Measurements from ENCODE around the gene ST3GAL4. TPM values are rescaled to one million over a fixed set of nuclear protein-coding genes. Genes with fewer than 3 reads are reported as not detected.
"Not testable (repeated sequence)": the region's sequence is repeated elsewhere in the genome, so short reads cannot be mapped to it uniquely, and the experiment has no call there.

The ST3GAL4 gene
- total RNA-seq, 1 donor from 2014 or later, result 73.1 TPM

DNA sequence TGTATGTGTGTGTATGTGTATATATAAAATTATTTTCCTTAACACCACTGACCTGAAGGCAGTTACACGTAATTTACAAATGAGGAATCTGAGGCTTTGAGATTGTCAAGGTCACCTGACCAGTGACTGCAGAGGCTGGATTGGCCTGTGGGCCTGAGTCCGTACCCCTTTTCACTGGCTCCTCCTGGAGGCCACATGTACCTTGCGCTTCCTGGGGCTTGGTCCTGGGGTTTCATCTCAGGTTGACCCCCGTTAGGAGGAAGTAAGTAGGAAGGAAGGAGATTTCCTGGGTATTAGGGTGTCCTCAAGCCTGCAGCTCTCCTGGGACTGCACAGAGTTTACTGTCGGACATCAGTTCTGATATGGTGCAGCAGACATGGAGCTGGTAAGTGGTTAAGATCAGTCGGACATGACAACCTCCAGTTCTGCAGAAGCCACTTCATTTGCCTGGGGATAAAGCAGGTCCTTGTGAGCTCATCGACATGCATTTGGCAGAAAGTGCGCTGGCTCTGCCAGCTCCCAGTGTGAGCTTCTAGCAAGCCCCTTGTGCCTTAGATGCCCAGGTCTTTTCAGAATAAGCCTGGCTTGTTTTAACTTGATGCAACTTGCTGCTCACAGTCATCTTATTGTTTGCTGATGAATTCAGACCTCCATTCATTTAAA lies 36.6 kb downstream of the ST3GAL4 start:
- no peak overlapping the region for H3K27ac Mint-ChIP-seq (ENCODE audit: unreplicated experiment)

GRCh38 chr11:126392633-126393013 lies 37.1 kb downstream of the ST3GAL4 start:
- Mint-ChIP-seq H3K27me3 (ENCODE audit: unreplicated experiment) (no peaks in the 10 kb centered on the region), H3K4me1 (ENCODE audit: unreplicated experiment) (peaks cover 63% of the 10 kb centered on the region), H3K4me3 (ENCODE audit: unreplicated experiment) (no peak overlapping the region), H3K9me3 (ENCODE audit: unreplicated experiment) (no peaks in the 10 kb centered on the region), H3K36me3 (ENCODE audit: unreplicated experiment) (peaks cover 8% of the 10 kb centered on the region), H3K27ac (ENCODE audit: unreplicated experiment) (peak overlapping the region; percentile 54)
- DNase-seq (ENCODE audit: extremely low spot score, unreplicated experiment), result no peak
- TF ChIP-seq, protein P1, sequence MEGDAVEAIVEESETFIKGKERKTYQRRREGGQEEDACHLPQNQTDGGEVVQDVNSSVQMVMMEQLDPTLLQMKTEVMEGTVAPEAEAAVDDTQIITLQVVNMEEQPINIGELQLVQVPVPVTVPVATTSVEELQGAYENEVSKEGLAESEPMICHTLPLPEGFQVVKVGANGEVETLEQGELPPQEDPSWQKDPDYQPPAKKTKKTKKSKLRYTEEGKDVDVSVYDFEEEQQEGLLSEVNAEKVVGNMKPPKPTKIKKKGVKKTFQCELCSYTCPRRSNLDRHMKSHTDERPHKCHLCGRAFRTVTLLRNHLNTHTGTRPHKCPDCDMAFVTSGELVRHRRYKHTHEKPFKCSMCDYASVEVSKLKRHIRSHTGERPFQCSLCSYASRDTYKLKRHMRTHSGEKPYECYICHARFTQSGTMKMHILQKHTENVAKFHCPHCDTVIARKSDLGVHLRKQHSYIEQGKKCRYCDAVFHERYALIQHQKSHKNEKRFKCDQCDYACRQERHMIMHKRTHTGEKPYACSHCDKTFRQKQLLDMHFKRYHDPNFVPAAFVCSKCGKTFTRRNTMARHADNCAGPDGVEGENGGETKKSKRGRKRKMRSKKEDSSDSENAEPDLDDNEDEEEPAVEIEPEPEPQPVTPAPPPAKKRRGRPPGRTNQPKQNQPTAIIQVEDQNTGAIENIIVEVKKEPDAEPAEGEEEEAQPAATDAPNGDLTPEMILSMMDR (IDR thresholded peaks at IDR 0.05), result no peak

More for the DNA sequence above, 36.6 kb downstream of the ST3GAL4 start:
- H3K4me3 Mint-ChIP-seq (ENCODE audit: unreplicated experiment), result no peak overlapping the region
- TF ChIP-seq, protein P1 (IDR thresholded peaks at IDR 0.05), result no peak
- peaks cover 64% of the 10 kb centered on the region for H3K4me1 Mint-ChIP-seq (ENCODE audit: unreplicated experiment)
- H3K27me3 Mint-ChIP-seq (ENCODE audit: unreplicated experiment), result no peaks in the 10 kb centered on the region
- H3K36me3 Mint-ChIP-seq (ENCODE audit: unreplicated experiment), result peaks cover 2% of the 10 kb centered on the region
- no peak for DNase-seq (ENCODE audit: extremely low spot score, unreplicated experiment)
- H3K9me3 Mint-ChIP-seq (ENCODE audit: unreplicated experiment), result no peaks in the 10 kb centered on the region

- no peak for DNase-seq (ENCODE audit: extremely low spot score, unreplicated experiment)
- H3K27ac Mint-ChIP-seq (ENCODE audit: unreplicated experiment), result no peak overlapping the region
- H3K4me1 Mint-ChIP-seq (ENCODE audit: unreplicated experiment), result peaks cover 58% of the 10 kb centered on the region
- H3K27me3 Mint-ChIP-seq (ENCODE audit: unreplicated experiment), result no peaks in the 10 kb centered on the region
- no peaks in the 10 kb centered on the region for H3K9me3 Mint-ChIP-seq (ENCODE audit: unreplicated experiment)
- no peak overlapping the region for H3K4me3 Mint-ChIP-seq (ENCODE audit: unreplicated experiment)
- peaks cover 8% of the 10 kb centered on the region for H3K36me3 Mint-ChIP-seq (ENCODE audit: unreplicated experiment)
- TF ChIP-seq, protein P1 (IDR thresholded peaks at IDR 0.05), result no peak
Observed at GRCh38 chr11:126393143-126393542, 37.7 kb downstream of the ST3GAL4 start.

DNA sequence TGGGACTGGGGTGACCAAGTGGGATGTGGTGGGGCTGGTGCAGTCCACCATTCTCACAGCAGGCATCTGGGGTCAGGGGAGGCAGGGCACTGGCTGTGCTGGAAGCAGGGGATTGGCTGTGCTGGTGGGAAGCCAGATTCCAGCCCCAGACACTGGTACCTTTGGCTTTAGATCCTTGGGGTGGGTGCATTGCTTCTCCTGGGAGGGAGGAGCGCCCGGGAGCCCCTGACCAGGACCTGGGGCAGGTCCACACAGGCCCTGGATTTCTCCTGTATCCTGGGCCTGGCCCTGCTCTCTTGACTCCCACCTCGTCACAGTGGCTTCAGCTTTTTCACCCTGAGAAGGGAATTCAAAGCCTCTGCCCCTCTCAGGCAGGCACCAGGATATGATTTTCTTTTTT lies 38.5 kb downstream of the ST3GAL4 start:
- no peak for DNase-seq (ENCODE audit: extremely low spot score, unreplicated experiment)
- peaks cover 8% of the 10 kb centered on the region for H3K36me3 Mint-ChIP-seq (ENCODE audit: unreplicated experiment)

DNA sequence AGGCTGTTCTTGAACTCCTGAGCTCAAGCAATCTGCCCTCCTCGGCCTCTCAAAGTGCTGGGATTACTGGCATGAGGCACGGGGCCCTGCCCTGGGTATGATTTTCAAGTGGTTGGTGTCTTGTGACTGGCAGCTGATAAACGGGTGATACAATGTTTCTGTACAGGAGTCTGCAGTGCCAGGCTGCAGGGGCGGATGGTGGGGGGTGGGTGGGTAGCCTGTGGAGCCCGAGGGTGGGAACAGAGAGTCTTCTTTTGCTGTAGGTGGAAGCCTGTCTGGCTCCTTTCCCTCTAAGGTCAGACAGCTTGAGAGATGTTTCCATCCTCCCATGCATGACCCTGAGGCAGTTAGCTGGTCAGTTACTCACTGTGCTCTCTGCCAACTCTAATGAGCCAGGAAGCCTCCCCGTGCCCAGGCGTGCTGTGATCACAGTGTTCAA lies 39.2 kb downstream of the ST3GAL4 start:
- H3K4me1 Mint-ChIP-seq (ENCODE audit: unreplicated experiment), result peaks cover 56% of the 10 kb centered on the region
- not testable (repeated sequence) for H3K27me3 Mint-ChIP-seq (ENCODE audit: unreplicated experiment); H3K9me3 Mint-ChIP-seq (ENCODE audit: unreplicated experiment); H3K4me3 Mint-ChIP-seq (ENCODE audit: unreplicated experiment); DNase-seq (ENCODE audit: extremely low spot score, unreplicated experiment); H3K36me3 Mint-ChIP-seq (ENCODE audit: unreplicated experiment)
- peak overlapping the region; percentile 83 for H3K27ac Mint-ChIP-seq (ENCODE audit: unreplicated experiment)

More for the DNA sequence above, 38.5 kb downstream of the ST3GAL4 start:
- H3K27me3 Mint-ChIP-seq (ENCODE audit: unreplicated experiment), result no peaks in the 10 kb centered on the region
- H3K27ac Mint-ChIP-seq (ENCODE audit: unreplicated experiment), result peak overlapping the region; percentile 83
- H3K9me3 Mint-ChIP-seq (ENCODE audit: unreplicated experiment), result no peaks in the 10 kb centered on the region
- H3K4me3 Mint-ChIP-seq (ENCODE audit: unreplicated experiment), result no peak overlapping the region
- TF ChIP-seq, protein P1 (IDR thresholded peaks at IDR 0.05), result no peak
- H3K4me1 Mint-ChIP-seq (ENCODE audit: unreplicated experiment), result peaks cover 56% of the 10 kb centered on the region

DNA sequence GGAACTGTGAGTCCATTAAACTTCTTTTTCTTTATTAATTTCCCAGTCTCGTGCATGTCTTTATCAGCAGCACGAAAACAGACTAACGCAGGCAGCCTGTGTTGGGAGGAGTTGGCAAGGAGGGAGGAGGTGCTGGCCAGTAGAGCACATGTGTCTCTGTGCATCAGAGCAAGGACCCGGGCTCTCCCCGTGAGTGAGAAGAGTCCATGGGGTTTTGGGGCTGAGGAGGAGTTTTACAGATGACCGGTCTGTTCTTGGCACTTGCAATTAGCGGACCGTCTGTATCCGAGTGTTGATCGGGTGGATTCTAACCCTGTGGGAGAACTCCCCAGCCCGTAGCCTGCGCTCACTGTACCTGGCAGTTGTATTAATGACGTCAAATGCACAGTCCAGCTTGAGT lies 40.3 kb downstream of the ST3GAL4 start:
- H3K4me3 Mint-ChIP-seq (ENCODE audit: unreplicated experiment); H3K9me3 Mint-ChIP-seq (ENCODE audit: unreplicated experiment); H3K27me3 Mint-ChIP-seq (ENCODE audit: unreplicated experiment); H3K27ac Mint-ChIP-seq (ENCODE audit: unreplicated experiment); DNase-seq (ENCODE audit: extremely low spot score, unreplicated experiment): not testable (repeated sequence)
- H3K4me1 Mint-ChIP-seq (ENCODE audit: unreplicated experiment), result peaks cover 53% of the 10 kb centered on the region
- peaks cover 13% of the 10 kb centered on the region for H3K36me3 Mint-ChIP-seq (ENCODE audit: unreplicated experiment)

DNA sequence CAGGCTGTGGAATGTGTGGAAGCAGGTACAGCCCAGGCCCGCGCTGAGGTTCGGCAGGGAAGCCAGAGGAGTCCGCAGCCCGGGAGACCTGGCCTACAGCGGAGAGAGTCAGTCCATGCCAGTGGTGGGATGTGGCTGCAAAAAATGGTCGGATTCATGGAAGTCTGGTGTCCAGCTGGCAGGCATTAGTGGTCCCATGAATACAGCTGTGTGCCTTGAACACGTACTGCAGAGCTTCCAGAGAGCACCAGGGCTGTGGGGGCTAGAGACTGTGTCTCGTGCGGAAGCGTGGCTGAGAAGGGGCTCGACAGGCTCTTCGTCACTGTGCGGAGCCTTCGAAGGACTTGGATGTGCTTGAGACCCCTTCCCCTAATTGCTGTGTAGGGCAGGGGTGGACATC lies 40.8 kb downstream of the ST3GAL4 start:
- DNase-seq (ENCODE audit: extremely low spot score, unreplicated experiment); H3K27ac Mint-ChIP-seq (ENCODE audit: unreplicated experiment); H3K9me3 Mint-ChIP-seq (ENCODE audit: unreplicated experiment); H3K4me3 Mint-ChIP-seq (ENCODE audit: unreplicated experiment); H3K27me3 Mint-ChIP-seq (ENCODE audit: unreplicated experiment): not testable (repeated sequence)
- H3K36me3 Mint-ChIP-seq (ENCODE audit: unreplicated experiment), result peaks cover 13% of the 10 kb centered on the region
- peaks cover 51% of the 10 kb centered on the region for H3K4me1 Mint-ChIP-seq (ENCODE audit: unreplicated experiment)
